Measurements from ENCODE around the gene BMP4.

DNA sequence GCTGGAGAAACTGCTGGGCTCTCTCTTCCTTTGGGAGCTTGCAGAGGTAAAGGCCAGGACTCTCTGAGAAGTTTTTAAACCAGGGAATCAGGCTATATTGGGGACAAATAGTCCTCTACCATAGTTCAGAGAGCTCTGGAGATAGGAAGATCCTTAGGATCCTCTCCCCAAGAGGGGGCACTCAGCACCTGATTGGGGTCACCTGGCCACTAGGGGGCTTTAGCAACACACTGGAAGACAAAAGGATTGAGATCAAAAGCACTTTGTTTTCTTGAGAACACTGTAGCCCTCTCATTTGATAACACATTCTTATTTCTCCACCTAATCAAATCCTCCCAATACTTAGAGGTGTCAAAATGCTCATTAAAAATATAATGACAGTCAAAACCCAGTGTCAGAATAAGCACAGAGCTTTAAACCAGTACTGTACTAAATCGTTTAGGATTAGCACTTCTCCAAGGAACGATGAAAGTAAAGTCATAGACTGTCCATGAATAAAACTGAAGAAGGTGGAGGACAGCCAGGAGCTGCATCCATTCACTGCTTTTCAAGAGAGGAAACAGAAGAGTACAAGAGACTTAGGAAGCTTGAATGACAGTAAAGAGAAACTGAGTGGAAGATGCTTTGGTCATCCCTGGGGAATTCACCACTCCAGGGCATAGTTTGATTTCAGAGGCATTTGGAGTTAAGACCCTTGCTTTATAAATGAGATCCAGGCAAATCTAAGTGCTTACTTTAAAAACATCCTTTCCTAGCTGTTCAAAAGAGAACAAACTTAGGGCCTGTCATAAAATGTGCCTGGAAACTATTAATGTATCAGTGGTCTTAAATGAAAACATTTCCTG lies 26.5 kb downstream of the BMP4 start:
- peak in 3 of 6 experiments; percentile 11 to 37 (median 25) for TF ChIP-seq CTCF (IDR thresholded peaks at IDR 0.05)
- no peak for TF ChIP-seq POLR2A (IDR thresholded peaks at IDR 0.05)

All from esophagus squamous epithelium (tissue), 4 donors.